GM18520 (cell line): Measurements from ENCODE around the gene MAP2K2.

Source experiments
- ATAC-seq: cut with Tn5 transposase; IDR thresholded peaks from one replicate; pipeline ENCODE4 v1.9.1; 2021; ENCODE audit not compliant: unreplicated experiment

MAP2K2 gene

DNA sequence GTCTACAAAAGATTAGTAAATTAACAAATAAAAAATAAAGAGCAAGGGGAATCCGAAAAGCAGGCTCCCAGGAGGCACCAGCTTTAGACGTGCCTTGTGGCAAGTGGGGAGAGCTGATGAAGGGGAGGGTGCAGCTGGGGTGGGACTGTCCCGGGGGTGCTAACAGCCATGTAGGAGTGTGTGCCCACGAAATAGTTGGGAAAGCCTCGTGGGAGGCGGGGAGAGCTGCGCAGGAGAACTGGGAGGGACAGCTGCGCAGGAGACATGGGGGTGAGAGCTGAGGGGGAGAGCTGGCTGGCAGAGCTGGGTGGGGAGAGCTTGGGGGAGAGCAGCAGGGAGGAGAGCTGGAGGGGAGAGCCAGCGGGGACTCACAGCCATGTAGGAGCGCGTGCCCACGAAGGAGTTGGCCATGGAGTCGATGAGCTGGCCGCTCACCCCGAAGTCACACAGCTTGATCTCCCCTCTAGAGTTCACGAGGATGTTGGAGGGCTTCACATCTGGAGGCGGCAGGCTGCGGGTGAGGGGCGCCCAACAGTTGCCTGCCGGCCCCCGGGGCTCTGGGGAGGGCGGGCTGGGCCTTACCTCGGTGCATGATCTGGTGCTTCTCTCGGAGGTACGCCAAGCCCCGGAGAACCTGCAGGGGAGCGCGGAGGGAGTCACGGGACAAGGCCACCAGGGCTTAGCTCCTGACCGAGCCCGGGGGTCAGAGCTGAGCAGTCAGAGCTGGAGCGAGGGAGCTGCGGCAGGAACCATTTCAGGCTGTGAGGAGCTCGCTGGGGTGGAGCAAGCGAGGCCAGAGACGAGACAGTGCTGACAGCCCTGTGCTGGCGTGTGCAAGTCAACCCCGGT, 23.1 kb downstream of the MAP2K2 start:
- no peak for ATAC-seq

DNA sequence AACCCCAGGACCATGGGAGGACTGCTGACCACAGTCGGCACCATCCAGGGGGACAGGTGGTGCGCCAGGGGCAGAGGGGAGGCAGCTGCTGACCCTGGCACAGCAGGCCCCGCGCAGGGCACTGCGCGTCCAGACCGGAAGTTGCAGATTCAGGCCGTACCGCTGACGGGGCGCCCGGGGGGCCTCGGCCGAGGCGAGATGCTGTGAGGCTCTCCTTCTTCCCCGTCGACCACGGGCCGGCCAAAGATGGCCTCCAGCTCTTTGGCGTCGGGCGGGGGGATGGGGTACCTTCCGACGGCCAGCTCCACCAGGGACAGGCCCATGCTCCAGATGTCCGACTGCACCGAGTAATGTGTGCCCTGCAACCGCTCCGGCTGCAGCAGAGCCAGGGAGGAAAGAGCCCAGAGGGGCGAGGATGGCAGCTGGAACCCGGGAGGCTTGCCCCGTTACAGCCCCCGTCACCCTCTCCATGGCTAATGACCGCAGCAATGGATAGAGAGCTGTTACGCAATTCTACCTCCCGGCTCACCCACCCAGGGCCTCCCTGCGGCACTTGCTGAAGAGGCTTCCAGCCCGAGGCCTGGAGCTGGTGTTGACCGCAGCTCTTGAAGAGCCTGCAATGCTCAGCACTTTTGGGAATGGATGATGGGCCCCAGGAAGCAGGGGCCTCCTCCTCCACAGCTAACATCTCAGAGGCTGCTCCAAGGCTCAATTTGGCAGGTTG, 24.7 kb downstream of the MAP2K2 start:
- no peak for ATAC-seq

DNA sequence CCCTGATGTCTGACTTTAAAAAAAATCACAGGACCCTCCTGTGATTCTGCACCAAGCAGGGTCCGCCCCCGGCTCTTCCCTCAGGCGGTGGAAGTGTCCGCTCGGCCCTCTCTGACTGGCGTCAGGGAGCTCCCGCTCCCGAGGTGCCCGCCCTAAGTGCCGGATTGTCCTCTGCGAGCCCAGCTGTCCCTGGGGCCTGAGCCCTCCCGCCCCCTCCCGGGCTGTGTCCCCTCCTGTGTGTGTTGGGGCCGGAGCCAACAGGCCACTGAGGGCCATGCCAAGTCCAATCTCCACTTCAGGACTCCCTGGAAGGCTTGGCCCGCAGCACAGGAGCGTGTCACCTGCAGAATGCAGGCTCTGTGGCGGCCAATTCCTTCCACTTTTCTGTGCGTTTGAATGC, 25.4 kb downstream of the MAP2K2 start:
- ATAC-seq, result no peak

DNA sequence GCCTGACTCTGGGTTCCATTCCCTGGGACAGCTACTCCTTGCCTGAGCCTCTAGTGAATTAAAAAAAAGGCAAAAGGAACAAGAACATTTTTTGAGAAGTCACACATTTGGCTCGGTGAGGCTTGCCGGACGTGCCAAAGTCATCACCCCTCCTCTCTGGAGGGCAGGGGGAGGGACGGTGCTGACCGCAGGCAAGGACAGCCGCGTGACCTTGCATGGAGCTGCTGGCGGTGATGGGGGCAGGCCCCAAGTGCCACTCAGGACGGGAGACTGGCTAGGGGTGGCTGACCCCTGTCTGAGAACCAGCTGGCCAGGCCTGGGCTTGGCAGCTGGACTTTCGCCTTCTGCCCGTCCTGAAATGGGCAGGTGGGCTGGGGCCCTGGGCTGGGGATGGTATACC, 26.4 kb downstream of the MAP2K2 start:
- ATAC-seq, result no peak

DNA sequence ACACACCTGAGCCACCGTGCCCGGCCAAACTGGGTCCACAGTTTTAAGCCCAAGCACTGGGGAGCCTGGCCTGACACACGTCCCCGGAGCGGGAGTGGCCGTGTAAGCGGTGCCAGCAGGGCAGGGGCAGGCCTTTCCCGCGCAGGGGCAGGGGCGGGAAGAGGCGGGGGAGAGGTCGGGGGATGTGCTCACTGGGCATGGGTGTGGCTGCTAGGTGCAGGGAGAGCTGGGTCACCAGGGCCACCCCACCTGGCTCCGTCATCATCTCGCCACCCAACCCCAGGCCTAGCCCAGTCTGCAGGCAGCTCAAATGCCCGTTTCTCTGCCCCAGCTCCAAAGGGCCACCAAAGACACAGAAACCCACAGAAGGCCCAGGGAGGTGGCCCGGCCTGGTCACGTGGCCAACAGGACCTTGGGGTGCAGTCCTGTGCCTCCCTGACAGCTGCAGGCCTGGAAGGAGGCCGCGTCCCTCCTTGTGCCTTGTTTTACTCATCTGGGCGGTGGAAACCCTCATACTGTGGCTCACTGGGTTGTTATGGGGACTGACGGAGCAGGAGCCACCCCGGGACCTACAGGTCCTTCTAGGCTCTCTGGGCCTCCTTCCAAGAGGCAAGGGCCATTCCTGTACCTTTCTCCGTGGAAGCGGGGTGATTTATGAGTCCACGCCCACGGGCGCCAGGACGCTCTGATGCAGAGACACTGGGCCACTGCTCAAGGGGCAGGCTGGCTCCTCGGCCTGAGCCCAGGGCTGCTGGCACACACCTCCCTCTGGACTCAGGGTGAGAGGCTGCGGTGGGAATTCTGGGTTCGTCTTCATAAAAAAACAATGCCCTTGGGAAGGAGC, 27.7 kb downstream of the MAP2K2 start:
- ATAC-seq, result no peak

DNA sequence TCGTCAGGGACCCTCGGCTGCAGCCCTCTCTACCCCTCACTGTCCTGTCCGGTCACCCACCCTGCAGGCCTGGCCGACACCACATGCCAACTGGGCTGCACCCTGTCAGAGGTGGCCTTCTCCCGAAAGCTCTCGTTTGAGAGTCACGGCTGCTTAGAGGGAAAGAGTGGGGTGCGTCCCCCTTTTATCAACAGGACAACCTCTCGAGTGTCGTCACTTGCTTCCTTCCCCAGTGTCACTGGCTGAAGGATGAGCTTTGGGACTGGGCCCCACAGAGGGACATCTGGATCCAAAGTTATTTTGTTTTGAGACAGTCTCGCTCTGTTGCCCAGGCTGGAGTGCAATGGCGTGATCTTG, 28.5 kb downstream of the MAP2K2 start:
- ATAC-seq, result no peak

DNA sequence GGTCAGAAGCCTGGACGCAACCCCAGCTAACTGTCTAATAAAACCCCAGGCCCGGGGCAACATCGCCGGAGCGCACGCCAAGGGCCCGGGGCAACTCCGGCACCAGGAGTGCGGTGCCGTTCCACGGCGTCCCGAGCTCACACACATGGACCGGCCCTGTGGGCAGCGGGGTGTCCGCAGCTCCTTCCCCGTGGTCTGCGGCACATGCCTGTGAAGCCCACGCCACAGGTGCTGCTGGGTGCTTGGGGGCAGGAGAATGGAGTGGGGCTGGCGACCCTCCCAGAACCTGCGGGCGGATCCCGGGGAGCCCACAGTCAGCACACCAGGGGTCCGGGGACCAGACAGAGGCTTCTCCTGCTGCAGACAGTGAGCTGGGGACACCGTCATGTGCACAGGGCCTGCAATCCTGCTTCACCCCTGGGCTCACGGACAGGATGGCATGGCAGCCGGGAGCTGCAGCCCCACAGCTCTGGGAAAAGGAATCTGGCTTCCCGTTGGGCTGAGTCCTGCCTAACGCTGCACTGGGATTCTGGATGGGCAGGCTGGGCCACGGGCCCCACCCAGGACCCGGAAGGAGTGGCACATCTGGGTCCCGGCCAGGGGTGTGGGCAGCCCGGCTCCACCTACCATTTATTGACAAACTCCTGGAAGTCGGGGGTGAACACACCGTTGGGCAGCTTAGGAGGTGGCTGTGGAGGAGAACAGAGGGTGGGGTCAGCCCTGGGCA, 29.0 kb downstream of the MAP2K2 start:
- ATAC-seq, result no peak

DNA sequence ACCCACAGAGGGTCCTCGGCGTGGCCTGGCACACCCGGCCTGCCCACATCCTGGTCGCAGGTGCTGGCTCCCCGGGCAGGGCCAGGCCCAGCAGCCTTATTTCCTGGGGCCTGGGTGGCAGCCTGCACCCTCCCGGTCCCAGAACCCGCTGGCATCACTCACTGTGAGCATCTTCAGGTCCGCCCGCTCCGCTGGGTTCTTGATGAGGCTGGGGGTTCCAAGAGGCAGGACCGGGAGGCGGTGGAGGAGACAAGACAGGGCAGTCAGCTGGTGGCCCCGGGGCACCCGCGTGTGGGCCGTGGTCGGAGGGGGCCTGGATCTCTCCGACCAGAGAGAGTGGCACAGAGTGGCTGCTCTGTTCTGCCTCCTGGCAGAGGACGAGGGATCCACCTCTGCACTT, 29.6 kb downstream of the MAP2K2 start:
- ATAC-seq, result no peak

DNA sequence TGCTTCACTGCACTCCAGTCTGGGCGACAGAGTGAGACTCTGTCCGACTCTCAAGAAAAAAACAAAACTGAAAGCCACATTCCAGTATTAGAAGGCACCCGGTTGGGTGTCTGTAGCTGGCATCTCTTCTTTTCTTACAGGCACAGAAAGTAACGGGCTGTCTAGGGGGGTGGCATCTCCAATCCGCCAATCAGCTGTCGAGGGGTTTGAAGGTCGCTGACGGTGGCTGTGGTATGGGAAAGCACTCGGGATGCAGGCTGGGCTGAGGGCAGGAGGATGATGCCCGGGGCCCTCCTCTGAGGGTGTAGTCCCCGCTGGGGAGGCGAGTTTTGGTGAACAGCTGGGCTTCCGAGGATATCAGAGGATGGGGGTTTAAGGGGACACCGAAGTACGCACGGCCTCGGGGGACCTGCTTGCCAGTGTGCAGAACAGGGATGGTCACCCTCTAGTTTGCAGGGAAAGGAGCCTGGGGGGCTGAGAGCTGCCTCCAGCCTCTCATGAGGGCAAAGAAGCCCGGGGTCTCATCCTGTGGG, 30.2 kb downstream of the MAP2K2 start:
- ATAC-seq, result no peak

DNA sequence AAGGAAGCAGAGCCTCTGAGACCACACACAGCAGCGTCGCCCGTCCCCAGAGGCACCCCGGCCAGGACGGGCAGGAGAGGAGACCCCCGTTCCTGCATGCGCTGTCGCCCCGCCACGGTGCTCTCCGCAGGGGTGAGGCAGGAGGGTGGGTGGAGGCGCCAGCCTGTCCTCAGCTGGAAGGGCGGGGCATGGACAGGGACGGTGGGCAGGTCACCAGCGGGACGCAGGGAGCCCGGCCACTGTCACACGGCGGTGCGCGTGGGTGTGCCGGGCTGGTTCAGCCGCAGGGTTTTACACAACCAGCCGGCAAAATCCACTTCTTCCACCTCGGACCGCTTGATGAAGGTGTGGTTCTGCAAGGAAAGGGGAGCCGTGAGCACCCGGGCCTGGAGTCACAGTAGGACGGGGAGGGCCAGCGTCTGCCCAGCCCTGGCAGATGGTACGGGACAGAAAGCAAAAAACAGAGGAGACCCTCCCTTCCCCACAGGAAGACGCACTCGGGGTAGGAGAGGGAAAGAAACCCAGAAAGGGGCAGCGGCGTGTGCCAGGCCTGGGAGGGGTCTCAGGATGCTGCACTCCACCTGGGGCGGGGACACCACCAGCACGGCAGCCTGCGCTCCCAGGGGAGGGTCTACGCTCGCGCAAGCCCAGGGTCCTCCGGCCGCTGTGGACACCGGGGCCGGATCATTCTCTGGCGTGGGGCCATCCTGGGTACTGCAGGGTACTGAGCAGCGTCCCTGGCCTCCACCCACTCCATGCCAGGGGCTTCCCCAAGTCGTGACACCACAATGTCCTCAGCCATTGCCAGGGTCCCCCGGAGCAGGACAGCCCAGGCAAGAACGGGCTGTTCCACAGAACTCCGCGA, 33.3 kb downstream of the MAP2K2 start:
- ATAC-seq, result no peak

DNA sequence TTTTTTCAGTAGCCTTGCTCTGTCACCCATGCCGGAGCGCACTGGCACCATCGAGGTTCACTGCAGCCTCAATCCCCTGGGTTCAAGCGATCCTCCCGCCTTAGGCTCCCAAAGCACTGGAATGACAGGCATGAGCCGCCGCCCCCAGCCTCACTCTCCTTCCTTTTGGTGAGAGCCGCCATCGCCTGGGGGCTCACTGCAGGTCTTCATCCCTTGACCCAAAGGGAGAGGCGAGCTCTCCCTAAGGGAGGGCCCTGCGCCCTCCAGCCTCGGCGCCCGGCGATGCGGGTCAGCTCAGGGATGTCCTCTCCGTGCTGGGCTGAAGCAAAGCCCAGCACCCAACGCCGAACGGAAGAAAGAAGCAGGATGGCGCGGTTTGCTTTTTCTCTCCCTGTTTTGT, 34.0 kb downstream of the MAP2K2 start:
- no peak for ATAC-seq

DNA sequence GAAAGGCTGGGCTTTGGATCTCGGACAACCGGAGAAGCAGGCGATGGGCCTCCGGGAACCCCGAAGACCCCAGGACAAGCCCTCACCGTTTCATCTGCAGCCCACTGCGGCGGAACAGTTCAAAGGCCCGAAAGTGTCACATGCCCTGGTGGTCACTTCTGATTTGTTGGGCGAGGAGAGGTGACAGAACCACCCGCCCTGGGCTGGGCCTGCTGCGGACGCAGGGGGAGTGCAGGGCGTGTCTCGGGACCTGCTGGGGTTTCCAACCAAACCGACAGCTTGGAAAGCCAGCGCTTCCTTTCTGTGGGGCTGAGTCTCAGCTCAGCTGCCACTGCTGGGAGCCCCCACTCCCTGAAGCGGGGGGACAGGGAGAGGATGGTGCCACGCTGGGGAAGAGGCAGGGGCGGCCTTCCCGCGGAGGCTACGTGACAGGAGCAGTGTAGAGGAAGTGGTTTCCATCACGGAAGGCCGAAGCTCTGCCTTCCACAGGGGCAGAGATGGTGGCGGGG, 34.5 kb downstream of the MAP2K2 start:
- ATAC-seq, result no peak

DNA sequence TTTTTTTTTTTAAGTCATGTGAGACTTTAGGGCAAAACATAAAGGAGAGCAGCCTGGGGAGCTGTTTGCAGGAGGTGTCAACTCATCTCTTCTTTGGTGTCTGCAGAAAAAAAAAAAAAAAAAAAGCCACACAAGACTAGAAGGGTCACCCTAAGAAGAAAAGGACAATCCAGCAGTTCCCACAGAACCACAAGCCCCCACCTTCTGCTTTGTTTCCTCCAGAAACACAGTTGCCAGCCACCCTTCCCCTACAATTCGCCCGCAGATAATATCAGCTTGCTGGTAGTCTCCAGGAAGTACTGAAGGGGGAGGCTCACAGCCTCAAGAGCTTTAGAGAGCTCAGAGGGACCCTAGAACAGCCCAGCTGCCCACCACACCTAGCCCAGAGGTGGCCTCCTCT, 34.9 kb downstream of the MAP2K2 start:
- no peak for ATAC-seq

DNA sequence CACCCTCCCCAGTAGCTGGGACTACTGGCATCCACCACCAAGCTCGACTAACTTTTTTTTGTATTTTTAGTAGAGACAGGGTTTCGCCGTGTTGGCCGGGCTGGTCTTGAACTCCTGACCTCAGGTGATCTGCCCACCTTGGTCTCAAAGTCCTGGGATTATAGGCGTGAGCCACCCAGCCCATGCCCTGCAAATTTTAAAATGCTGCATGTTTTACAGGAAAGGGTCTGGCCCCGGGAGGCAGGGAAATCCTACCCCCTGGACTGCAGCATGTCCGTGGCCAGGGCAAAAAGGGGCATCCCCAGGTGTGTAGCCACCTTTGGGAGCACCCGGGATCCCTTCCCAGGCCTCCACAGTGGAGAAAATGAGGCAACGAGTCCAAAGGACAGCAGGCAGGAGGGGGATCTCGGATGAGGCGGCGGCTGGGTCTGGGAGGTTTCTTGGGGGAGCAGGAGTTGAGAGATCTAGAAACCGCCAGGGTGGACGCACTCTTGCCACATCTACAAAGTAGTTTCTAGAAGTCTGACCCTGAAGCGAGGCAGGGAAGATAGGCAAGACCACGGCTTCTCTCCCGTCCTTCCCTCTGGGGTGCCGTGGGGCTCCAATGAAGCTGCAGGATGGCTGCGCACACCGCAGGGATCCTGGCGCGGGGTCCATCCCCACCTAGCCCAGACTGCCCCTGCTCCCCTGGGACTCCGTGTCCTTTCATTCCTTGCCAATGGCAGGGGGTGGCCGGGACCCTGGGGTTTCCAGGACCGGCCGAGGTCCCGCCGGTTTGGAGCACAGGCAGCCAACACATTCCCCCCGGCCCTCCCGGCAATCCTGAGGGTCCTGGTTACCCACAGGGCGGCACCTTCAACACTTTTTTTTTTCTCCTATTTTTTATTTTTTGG, 35.9 kb downstream of the MAP2K2 start:
- ATAC-seq, result no peak

DNA sequence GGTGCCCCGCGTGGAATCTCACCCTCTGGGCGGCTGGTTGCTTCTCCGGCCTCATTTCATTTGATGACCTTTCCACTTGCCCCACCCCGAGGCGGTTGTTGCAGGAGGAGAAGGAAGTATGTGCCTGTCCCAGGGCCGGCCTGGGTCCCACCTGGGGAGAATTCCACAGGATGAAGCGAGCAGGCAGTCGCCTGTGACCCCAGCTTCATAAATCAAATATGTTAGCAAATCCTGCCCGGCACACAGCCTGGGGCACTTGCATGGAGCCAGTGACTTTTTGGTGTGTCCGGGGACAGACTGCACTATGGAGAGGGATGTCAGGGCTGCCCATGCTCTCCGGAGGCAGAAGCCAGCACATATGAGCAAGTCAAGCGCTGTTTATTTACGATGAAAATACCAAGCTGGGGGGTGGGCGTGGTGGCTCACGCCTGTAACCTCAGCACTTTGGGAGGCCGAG, 37.5 kb downstream of the MAP2K2 start:
- no peak for ATAC-seq

DNA sequence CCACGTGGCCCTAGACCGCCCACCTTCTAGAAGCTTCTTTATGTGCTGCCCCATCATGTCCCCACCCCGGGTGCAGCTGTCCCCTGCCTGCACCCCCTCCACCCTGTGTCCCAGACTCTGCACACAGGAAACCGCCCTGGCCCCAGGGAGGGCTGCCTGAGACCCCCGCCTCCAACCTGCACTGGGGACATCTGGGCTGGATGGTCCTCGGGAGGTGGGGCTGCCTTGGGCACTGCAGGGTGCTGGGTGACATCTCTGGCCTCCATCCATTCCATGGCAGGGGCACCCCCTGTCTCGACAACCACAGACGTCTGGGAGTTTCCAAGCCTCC, 39.4 kb downstream of the MAP2K2 start:
- ATAC-seq, result no peak

DNA sequence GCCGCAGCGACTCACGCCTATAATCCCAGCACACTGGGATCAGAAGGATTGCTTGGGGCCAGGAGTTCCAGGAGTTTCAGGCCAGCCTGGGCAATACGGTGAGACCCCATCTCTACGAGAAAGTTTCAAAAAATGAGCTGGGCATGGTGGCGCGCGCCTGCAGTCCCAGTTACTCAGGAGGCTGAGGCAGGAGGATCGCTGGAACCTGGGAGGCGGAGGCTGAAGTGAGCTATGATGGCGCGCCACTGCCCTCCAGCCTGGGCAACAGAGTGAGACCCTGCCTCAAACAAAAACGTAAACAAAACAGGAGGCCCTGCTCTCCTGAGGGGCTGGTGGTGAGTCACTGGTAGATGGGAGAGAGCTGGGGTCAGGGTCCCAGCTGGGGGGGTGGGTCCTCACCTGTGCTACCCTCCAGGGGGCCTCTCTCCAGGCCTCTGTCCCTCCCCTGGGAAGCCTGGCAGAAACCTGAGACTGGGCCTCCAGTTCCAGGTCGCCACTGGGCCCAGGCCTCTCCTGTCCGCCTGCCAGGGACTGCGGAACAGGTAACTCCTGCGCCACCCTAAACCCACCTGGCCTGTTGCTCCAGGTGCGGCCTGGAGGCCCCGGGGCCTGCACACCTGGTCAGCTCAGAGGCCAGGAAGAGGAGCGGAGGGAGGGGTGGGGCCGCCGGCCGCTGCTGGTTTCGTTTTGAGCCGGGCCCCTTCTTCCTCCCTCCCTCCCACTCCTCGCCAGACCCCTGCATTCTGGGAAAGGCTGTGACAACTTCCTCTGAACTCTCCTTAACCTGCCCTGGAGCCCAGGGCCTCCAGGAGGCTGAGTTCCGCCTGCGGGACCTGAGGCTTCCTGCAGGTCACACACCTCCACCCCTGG, 40.0 kb downstream of the MAP2K2 start:
- no peak for ATAC-seq

DNA sequence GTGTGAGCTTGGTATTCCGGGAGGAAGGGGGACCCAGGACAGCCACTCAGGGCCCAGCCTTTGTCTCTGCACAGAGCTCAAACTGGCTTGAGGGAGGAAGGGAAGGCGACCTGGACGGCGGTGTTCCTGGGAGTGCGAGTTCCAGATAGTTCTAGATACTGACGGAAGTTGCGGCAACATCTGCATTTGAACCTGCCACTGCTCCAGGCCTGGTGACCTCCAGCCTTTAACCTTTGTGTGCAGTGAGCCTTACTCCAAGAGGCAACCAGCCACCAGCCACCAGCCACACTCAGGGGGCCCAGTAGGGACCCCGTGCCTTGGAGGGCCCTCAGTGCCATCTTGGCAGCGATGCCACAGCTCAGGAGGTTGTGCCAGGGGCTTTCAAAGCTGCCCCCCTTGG, 41.8 kb downstream of the MAP2K2 start:
- ATAC-seq, result no peak
